Right atrium auricular region (tissue), 2 donors: ENCODE results near the gene GTPBP1. TPM values are rescaled to one million over a fixed set of nuclear protein-coding genes. Genes with fewer than 3 reads are reported as not detected.
A peak's percentile ranks its signal among the peaks of the same experiment; 100 is the strongest.

ENCODE experiments used
- DNase-seq: peaks from one replicate; pipeline ENCODE4 v3.0.0-alpha.2; 2019; ENCODE audit warnings: low spot score
- H3K27ac ChIP-seq, 2 donors: fragments of 200-600 bp; sonication (generic); 1 replicate in 1 of 2; 2 replicates in 1 of 2; pipeline ENCODE4 v1.5.1; 2016 to 2019
- H3K27me3 ChIP-seq, 2 donors: fragments of 200-600 bp; sonication (generic); one replicate each; pipeline versions ENCODE4 v1.5.1 to v1.6.0; 2017 to 2019
- H3K36me3 ChIP-seq: fragments of 200-600 bp; sonication (generic); one replicate; pipeline ENCODE4 v1.5.1; 2016
- H3K4me1 ChIP-seq, 2 donors: fragments of 200-600 bp; sonication (generic); one replicate each; pipeline versions ENCODE4 v1.5.1 to v1.6.0; 2017 to 2019
- H3K4me3 ChIP-seq, 2 donors: fragments of 200-600 bp; sonication (generic); 1 replicate in 1 of 2; 2 replicates in 1 of 2; pipeline ENCODE4 v1.5.1; 2017 to 2019; ENCODE audit warnings: mild to moderate bottlenecking in 1 of 2, moderate library complexity in 1 of 2
- H3K9me3 ChIP-seq, 2 donors: fragments of 200-600 bp; sonication (generic); one replicate each; pipeline ENCODE4 v1.5.1; 2019
- CTCF ChIP-seq, 2 donors: fragments of 200-600 bp; sonication (generic); IDR thresholded peaks; one replicate each; pipeline ENCODE4 v1.5.1; 2019; ENCODE audit warnings: antibody characterized with exemption in 2 of 2
- total RNA-seq, 2 donors: library from RNA; depleted of rRNA; stranded (reverse); fragments of >200 nt; gene quantifications; one replicate each; pipeline ENCODE4 v1.1.0, GENCODE V29; 2016

The GTPBP1 gene
- total RNA-seq, 2 donors from 2014 or later, result 23.2 to 32.2 TPM

- no peak overlapping the region for H3K4me3 ChIP-seq
- TF ChIP-seq CTCF (IDR thresholded peaks at IDR 0.05), result no peak
- H3K27ac ChIP-seq, result no peak overlapping the region
- H3K4me1 ChIP-seq, result peaks cover 0 to 42% of the 10 kb centered on the region in 2 donors
- DNase-seq, result no peak
- H3K9me3 ChIP-seq, result no peaks in the 10 kb centered on the region
- H3K27me3 ChIP-seq, result no peaks in the 10 kb centered on the region
- peaks cover 59% of the 10 kb centered on the region for H3K36me3 ChIP-seq
Observed at GRCh38 chr22:38751422-38752346, 45.9 kb downstream of the GTPBP1 start.

DNA sequence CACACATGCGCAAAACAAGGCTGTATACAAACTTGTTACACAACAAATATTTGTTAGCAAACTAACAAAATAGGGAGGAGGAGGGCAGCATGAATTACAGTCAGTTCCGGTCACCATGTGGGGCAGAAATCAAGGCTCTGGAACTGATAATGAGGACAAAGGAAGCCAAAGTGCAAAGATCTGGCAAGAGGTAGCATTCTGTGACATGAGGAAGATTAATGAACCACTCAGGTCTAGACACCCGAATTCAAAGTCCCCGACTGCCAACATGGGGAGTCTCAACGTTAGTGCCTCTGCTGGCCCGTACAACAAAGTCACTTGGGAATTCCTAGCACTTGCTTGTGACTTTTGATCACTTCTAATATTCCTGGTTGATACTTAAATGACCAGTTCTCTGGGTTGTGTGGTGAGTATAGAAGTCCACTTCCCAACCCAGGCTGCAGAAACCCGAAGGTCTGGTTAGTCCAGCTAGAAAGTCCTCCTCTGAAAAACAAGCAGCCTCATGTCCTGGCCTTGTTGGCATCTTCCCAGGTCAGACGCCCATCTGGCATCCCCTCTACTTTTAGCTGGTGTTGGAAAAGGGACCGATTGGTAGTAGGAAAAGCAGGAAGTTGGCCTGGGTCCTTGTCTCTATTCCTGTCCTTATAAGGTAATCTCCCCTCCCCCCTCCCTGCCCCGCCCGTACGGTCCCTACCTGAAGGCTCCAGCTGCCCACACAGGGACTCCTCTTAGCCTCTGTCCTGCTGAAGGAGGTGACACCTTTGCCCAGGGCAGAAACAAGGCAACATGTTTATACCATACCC lies 48.4 kb downstream of the GTPBP1 start:
- Histone ChIP-seq H3K4me3 (peak overlapping the region; percentile 54 to 64), H3K27ac (peak overlapping the region; percentile 95 to 98), H3K4me1 (peaks cover 0 to 50% of the 10 kb centered on the region in 2 donors), H3K9me3 (no peaks in the 10 kb centered on the region), H3K27me3 (no peaks in the 10 kb centered on the region), H3K36me3 (peaks cover 35% of the 10 kb centered on the region)
- no peak for TF ChIP-seq CTCF (IDR thresholded peaks at IDR 0.05)
- peak; percentile 93 for DNase-seq

DNA sequence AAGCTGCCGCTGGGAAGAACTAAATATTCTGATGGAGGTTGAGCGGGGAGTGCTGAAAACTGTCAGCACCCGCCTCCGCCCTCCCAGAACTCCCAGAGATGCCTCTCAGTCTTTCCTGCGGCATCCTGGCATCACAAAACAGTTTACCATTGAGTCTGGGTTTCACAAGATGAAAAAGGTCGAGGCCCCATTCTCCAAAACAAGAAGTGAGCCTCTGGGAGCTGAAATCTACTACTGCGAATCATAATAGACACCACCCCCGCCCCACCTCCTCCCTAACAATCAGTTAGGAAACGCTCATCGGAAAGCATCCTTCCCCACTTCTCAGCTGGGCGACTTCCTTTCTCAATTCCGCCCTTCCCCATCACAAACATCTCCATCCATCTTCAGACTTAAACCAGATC lies 49.0 kb downstream of the GTPBP1 start:
- Histone ChIP-seq H3K9me3 (no peaks in the 10 kb centered on the region), H3K27ac (peak overlapping the region; percentile 95 to 98), H3K4me1 (peaks cover 0 to 50% of the 10 kb centered on the region in 2 donors), H3K27me3 (no peaks in the 10 kb centered on the region), H3K36me3 (peaks cover 29% of the 10 kb centered on the region), H3K4me3 (peak overlapping the region; percentile 54 to 64)
- peak; percentile 75 for DNase-seq
- no peak for TF ChIP-seq CTCF (IDR thresholded peaks at IDR 0.05)

- H3K9me3 ChIP-seq, result no peaks in the 10 kb centered on the region
- H3K4me1 ChIP-seq, result peaks cover 0 to 50% of the 10 kb centered on the region in 2 donors
- peak overlapping the region; percentile 95 to 98 for H3K27ac ChIP-seq
- H3K27me3 ChIP-seq, result no peaks in the 10 kb centered on the region
- peak overlapping the region; percentile 54 to 64 for H3K4me3 ChIP-seq
- peak; percentile 96 for DNase-seq
- TF ChIP-seq CTCF (IDR thresholded peaks at IDR 0.05), result peak in 1 of 2 donors; percentile 20
- peaks cover 23% of the 10 kb centered on the region for H3K36me3 ChIP-seq
Observed at GRCh38 chr22:38755155-38755910, 49.6 kb downstream of the GTPBP1 start.

DNA sequence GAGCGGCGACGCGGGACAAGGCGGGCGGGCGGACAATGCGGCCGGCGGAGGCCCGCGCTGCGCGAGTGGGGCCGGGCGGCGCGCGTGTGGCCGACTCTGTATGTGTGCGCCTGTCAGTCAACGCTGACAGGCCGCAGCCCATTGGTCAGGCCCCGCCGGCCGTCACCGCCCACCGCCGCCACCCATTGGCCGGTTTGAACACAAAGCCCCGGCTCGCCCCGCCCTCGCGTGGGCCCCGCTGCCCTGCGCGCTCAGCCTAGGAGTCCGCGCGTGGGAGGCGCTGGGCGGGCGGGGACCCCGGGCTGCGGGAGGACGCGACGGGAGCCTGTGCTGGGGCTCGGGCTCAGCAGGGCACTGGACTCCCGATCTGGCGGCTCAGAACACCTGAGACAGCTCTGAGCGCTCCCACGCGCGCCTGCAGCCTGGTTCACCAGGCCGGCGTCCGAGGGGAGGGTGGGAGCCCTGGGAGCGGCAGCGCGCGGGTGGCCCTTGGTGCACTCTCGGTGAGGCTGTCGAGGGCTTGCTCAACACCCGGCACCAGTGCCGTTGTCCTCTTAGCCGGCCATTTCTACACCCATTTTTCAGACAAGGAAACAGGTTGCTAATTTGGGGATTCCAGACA lies 50.3 kb downstream of the GTPBP1 start, which contains the start of gene SUN2:
SUN2 (minus strand) TSS at position 88 of the 622 bp plus-strand sequence. CDS start 3,370 bp downstream, outside the sequence.
- H3K27me3 ChIP-seq, result no peaks in the 10 kb centered on the region
- no peak for TF ChIP-seq CTCF (IDR thresholded peaks at IDR 0.05)
- H3K4me1 ChIP-seq, result peaks cover 0 to 49% of the 10 kb centered on the region in 2 donors

More for the DNA sequence above, 50.3 kb downstream of the GTPBP1 start, which contains the start of gene SUN2:
- Histone ChIP-seq H3K4me3 (peak within 1 kb of the TSS; percentile 54 to 64), H3K9me3 (no peaks in the 10 kb centered on the region), H3K27ac (peak within 1 kb of the TSS; percentile 95 to 98), H3K36me3 (peaks cover 16% of the 10 kb centered on the region)
- DNase-seq, result peak; percentile 97
